Transverse colon (tissue), 3 donors: ENCODE results near the gene EML5.
"Not testable (repeated sequence)": the region's sequence is repeated elsewhere in the genome, so short reads cannot be mapped to it uniquely, and the experiment has no call there.

Source experiments
- EP300 ChIP-seq: sonication (generic); formaldehyde crosslinking; IDR thresholded peaks from one replicate; pipeline ENCODE4 v1.6.1; 2017; ENCODE audit warnings: antibody characterized with exemption, low read depth
- TF ChIP-seq, protein P1 (sequence below), 5 experiments: fragments of 200-600 bp in 3 of 5; fragments of 450-650 bp in 2 of 5; sonication (generic) in 3 of 5; IDR thresholded peaks; 1 replicate in 2 of 5; 2 replicates in 3 of 5; pipeline ENCODE4 v1.5.1; 2016 to 2017; ENCODE audit warnings: antibody characterized with exemption in 5 of 5, inconsistent platforms in 3 of 5, mild to moderate bottlenecking in 2 of 5, moderate library complexity in 1 of 5

DNA sequence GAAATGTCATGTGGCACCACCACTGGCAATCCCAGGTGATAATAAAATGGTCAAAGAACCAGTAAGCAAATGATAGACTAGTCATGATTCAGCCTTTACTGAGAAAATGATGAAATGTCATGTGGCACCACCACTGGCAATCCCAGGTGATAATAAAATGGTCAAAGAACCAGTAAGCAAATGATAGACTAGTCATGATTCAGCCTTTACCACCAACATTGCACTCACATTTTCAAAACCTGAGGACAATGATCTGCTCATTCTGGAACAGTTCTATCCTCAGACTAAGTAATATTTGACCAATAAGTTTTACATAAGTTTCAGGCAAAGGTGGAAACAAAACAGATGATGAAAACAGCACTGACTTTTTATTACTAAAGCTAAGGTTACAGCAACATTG lies 3.2 kb downstream of the EML5 start:
- TF ChIP-seq EP300, result not testable (repeated sequence)
- TF ChIP-seq, protein P1, sequence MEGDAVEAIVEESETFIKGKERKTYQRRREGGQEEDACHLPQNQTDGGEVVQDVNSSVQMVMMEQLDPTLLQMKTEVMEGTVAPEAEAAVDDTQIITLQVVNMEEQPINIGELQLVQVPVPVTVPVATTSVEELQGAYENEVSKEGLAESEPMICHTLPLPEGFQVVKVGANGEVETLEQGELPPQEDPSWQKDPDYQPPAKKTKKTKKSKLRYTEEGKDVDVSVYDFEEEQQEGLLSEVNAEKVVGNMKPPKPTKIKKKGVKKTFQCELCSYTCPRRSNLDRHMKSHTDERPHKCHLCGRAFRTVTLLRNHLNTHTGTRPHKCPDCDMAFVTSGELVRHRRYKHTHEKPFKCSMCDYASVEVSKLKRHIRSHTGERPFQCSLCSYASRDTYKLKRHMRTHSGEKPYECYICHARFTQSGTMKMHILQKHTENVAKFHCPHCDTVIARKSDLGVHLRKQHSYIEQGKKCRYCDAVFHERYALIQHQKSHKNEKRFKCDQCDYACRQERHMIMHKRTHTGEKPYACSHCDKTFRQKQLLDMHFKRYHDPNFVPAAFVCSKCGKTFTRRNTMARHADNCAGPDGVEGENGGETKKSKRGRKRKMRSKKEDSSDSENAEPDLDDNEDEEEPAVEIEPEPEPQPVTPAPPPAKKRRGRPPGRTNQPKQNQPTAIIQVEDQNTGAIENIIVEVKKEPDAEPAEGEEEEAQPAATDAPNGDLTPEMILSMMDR (IDR thresholded peaks at IDR 0.05), result not testable (repeated sequence)
